ENCODE results near the gene PRUNE1. TPM values are rescaled to one million over a fixed set of nuclear protein-coding genes. Genes with fewer than 3 reads are reported as not detected.

PRUNE1 gene
- total and polyA plus RNA-seq, 4 donors: 8.7 to 20.6 (median 12.7) TPM

DNA sequence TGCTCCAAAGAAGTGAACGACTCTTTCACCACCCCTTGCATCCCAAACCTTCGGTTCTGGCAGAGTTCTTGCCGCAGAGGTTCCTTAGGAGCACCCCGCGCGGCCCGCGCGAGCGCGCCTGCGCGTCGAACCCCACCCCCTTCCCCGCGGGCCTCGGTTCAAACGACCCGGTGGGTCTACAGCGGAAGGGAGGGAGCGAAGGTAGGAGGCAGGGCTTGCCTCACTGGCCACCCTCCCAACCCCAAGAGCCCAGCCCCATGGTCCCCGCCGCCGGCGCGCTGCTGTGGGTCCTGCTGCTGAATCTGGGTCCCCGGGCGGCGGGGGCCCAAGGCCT is 39.3 kb downstream of the PRUNE1 start, which contains the start of gene C1orf56:
Gene C1orf56 (plus strand): TSS at position 161 of the 334 bp plus-strand sequence. CDS start 97 bp downstream, at position 258.
- DNase-seq (peak; percentile 78 to 88 (median 80)), ATAC-seq (ENCODE audit: insufficient read depth, low FRiP score) (peak; percentile 86)
- Histone ChIP-seq H3K27me3 (ENCODE audit: control insufficient read depth in 3 of 3, insufficient read depth in 3 of 3, low read length in 2 of 3) (no peaks in the 10 kb centered on the region), H3K27ac (ENCODE audit: low read depth in 1 of 2, low read length in 1 of 2) (peak within 1 kb of the TSS; percentile 88 to 90), H3K36me3 (ENCODE audit: control insufficient read depth in 4 of 4, insufficient read depth in 4 of 4, low read length in 4 of 4) (peaks cover 8 to 13% (median 9%) of the 10 kb centered on the region in 4 donors), H3K9ac (ENCODE audit: insufficient read depth in 1 of 2, low read length in 2 of 2) (peak within 1 kb of the TSS; percentile 58 to 76), H3K4me1 (ENCODE audit: control insufficient read depth in 5 of 5, insufficient read depth in 5 of 5, low read length in 5 of 5) (peaks cover 0 to 9% (median 4%) of the 10 kb centered on the region in 5 donors), H3K9me3 (ENCODE audit: control insufficient read depth in 4 of 4, insufficient read depth in 3 of 4, low read length in 3 of 4) (no peaks in the 10 kb centered on the region), H3K4me3 (peak within 1 kb of the TSS; percentile 69)
- 0 to 1% methylated on average over 29 of the region's 29 CpGs for WGBS, 2 donors
- TF ChIP-seq, protein P1, sequence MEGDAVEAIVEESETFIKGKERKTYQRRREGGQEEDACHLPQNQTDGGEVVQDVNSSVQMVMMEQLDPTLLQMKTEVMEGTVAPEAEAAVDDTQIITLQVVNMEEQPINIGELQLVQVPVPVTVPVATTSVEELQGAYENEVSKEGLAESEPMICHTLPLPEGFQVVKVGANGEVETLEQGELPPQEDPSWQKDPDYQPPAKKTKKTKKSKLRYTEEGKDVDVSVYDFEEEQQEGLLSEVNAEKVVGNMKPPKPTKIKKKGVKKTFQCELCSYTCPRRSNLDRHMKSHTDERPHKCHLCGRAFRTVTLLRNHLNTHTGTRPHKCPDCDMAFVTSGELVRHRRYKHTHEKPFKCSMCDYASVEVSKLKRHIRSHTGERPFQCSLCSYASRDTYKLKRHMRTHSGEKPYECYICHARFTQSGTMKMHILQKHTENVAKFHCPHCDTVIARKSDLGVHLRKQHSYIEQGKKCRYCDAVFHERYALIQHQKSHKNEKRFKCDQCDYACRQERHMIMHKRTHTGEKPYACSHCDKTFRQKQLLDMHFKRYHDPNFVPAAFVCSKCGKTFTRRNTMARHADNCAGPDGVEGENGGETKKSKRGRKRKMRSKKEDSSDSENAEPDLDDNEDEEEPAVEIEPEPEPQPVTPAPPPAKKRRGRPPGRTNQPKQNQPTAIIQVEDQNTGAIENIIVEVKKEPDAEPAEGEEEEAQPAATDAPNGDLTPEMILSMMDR (IDR thresholded peaks at IDR 0.05; ENCODE audit: control extremely low read depth, extremely low read depth): no peak

DNA sequence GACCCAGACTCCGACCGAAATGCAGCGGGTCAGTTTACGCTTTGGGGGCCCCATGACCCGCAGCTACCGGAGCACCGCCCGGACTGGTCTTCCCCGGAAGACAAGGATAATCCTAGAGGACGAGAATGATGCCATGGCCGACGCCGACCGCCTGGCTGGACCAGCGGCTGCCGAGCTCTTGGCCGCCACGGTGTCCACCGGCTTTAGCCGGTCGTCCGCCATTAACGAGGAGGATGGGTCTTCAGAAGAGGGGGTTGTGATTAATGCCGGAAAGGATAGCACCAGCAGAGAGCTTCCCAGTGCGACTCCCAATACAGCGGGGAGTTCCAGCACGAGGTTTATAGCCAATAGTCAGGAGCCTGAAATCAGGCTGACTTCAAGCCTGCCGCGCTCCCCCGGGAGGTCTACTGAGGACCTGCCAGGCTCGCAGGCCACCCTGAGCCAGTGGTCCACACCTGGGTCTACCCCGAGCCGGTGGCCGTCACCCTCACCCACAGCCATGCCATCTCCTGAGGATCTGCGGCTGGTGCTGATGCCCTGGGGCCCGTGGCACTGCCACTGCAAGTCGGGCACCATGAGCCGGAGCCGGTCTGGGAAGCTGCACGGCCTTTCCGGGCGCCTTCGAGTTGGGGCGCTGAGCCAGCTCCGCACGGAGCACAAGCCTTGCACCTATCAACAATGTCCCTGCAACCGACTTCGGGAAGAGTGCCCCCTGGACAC is 39.8 kb downstream of the PRUNE1 start:
- TF ChIP-seq, protein P1 (IDR thresholded peaks at IDR 0.05; ENCODE audit: control extremely low read depth, extremely low read depth): no peak
- peak; percentile 42 for ATAC-seq (ENCODE audit: insufficient read depth, low FRiP score)
- 0% methylated on average over 48 of the region's 48 CpGs for WGBS, 2 donors
- H3K4me1 ChIP-seq (ENCODE audit: control insufficient read depth in 5 of 5, insufficient read depth in 5 of 5, low read length in 5 of 5): peaks cover 0 to 9% (median 4%) of the 10 kb centered on the region in 5 donors
- peak; percentile 77 to 84 (median 77) for DNase-seq
- peak overlapping the region; percentile 69 for H3K4me3 ChIP-seq
- peak overlapping the region; percentile 88 to 90 for H3K27ac ChIP-seq (ENCODE audit: low read depth in 1 of 2, low read length in 1 of 2)
- peak overlapping the region; percentile 58 to 76 for H3K9ac ChIP-seq (ENCODE audit: insufficient read depth in 1 of 2, low read length in 2 of 2)
- H3K9me3 ChIP-seq (ENCODE audit: control insufficient read depth in 4 of 4, insufficient read depth in 3 of 4, low read length in 3 of 4): no peaks in the 10 kb centered on the region
- no peaks in the 10 kb centered on the region for H3K27me3 ChIP-seq (ENCODE audit: control insufficient read depth in 3 of 3, insufficient read depth in 3 of 3, low read length in 2 of 3)
- peaks cover 11 to 16% (median 14%) of the 10 kb centered on the region in 4 donors for H3K36me3 ChIP-seq (ENCODE audit: control insufficient read depth in 4 of 4, insufficient read depth in 4 of 4, low read length in 4 of 4)

DNA sequence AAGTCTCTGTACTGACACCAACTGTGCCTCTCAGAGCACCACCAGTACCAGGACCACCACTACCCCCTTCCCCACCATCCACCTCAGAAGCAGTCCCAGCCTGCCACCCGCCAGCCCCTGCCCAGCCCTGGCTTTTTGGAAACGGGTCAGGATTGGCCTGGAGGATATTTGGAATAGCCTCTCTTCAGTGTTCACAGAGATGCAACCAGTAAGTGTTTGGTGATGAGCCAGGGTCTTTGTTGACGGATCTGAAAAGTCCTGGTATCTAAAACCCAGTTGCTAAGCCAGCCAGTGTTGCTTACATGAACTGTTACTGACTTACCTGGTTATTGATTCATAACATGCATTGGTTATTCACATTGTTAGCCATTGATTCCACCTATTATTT is 40.4 kb downstream of the PRUNE1 start:
- Histone ChIP-seq H3K9me3 (ENCODE audit: control insufficient read depth in 4 of 4, insufficient read depth in 3 of 4, low read length in 3 of 4) (no peaks in the 10 kb centered on the region), H3K4me1 (ENCODE audit: control insufficient read depth in 5 of 5, insufficient read depth in 5 of 5, low read length in 5 of 5) (peaks cover 0 to 9% (median 4%) of the 10 kb centered on the region in 5 donors), H3K9ac (ENCODE audit: insufficient read depth in 1 of 2, low read length in 2 of 2) (peak overlapping the region in 1 of 2 donors; percentile 76), H3K27ac (ENCODE audit: low read depth in 1 of 2, low read length in 1 of 2) (peak overlapping the region; percentile 88 to 90), H3K36me3 (ENCODE audit: control insufficient read depth in 4 of 4, insufficient read depth in 4 of 4, low read length in 4 of 4) (peaks cover 11 to 21% (median 15%) of the 10 kb centered on the region in 4 donors), H3K27me3 (ENCODE audit: control insufficient read depth in 3 of 3, insufficient read depth in 3 of 3, low read length in 2 of 3) (no peaks in the 10 kb centered on the region), H3K4me3 (peak overlapping the region; percentile 69)
- TF ChIP-seq, protein P1 (IDR thresholded peaks at IDR 0.05; ENCODE audit: control extremely low read depth, extremely low read depth): peak; percentile 17
- ATAC-seq (ENCODE audit: insufficient read depth, low FRiP score) (no peak), DNase-seq (no peak)
- WGBS, 2 donors: 25 to 30% methylated on average over 3 of the region's 3 CpGs
